ENCODE measurements around the gene TRIM9.

GRCh38 chr14:50928002-50928635 is 166.8 kb downstream of the TRIM9 start:
- no peak for TF ChIP-seq CTCF (conservative IDR thresholded peaks at IDR 0.05)
- TF ChIP-seq ZFX (IDR thresholded peaks at IDR 0.05), result no peak
